Omental fat pad (tissue), 4 donors: Measurements from ENCODE around the gene DRP2. TPM values are rescaled to one million over a fixed set of nuclear protein-coding genes. Genes with fewer than 3 reads are reported as not detected.

Experiments
- ATAC-seq: fragments of 150-250 bp; one replicate; pipeline ENCODE4 v1.9.1; 2016; ENCODE audit warnings: mild to moderate bottlenecking, moderate library complexity; ENCODE audit not compliant: low FRiP score
- DNase-seq: peaks from one replicate; pipeline ENCODE4 v3.0.0-alpha.2; 2019; ENCODE audit warnings: low spot score
- CTCF ChIP-seq, 3 donors: fragments of 450-650 bp; IDR thresholded peaks; one replicate each; pipeline ENCODE4 v1.5.1; 2016 to 2017; ENCODE audit warnings: antibody characterized with exemption in 3 of 3, mild to moderate bottlenecking in 3 of 3, moderate library complexity in 2 of 3
- total RNA-seq, 4 donors: library from RNA; depleted of rRNA; stranded (reverse); fragments of >200 nt; gene quantifications; one replicate each; pipeline ENCODE4 v1.1.0, GENCODE V29; 2016

DRP2 gene
- total RNA-seq, 4 donors from 2014 or later, result under 0.01 to 0.31 (median 0.14) TPM

GRCh38 chrX:101195442-101196173, 24.0 kb upstream of the DRP2 start:
- no peak for TF ChIP-seq CTCF (IDR thresholded peaks at IDR 0.05)
- DNase-seq, result no peak
- no peak for ATAC-seq

GRCh38 chrX:101203761-101204351, 15.7 kb upstream of the DRP2 start:
- DNase-seq (no peak), ATAC-seq (no peak)
- TF ChIP-seq CTCF (IDR thresholded peaks at IDR 0.05), result no peak

- TF ChIP-seq CTCF (IDR thresholded peaks at IDR 0.05), result no peak
- no peak for DNase-seq
- ATAC-seq, result no peak
Observed at GRCh38 chrX:101206471-101206870, 13.1 kb upstream of the DRP2 start.

- TF ChIP-seq CTCF (IDR thresholded peaks at IDR 0.05), result no peak
- ATAC-seq (no peak), DNase-seq (no peak)
Observed at GRCh38 chrX:101208152-101208905, 11.3 kb upstream of the DRP2 start.

- DNase-seq (no peak), ATAC-seq (no peak)
- no peak for TF ChIP-seq CTCF (IDR thresholded peaks at IDR 0.05)
Observed at GRCh38 chrX:101210630-101211029, 9.0 kb upstream of the DRP2 start.

- TF ChIP-seq CTCF (IDR thresholded peaks at IDR 0.05), result no peak
- DNase-seq (no peak), ATAC-seq (no peak)
Observed at GRCh38 chrX:101217689-101218088, 1.9 kb upstream of the DRP2 start.
